AG04449 (cell line): ENCODE results near the gene C1QTNF12.

Experiments used
- CTCF ChIA-PET: fragments of 350-600 bp; formaldehyde crosslinking; extraction: SDS; loops from one replicate; lab custom pipeline; 2021; ENCODE audit warnings: antibody characterized with exemption; lab: Yijun Ruan, JAX
- POLR2A ChIA-PET: fragments of 400-600, 350-600 bp; formaldehyde crosslinking; extraction: SDS; loops from one replicate; lab custom pipeline; 2020; ENCODE audit warnings: antibody characterized with exemption, inconsistent platforms; lab: Yijun Ruan, JAX
- DNase-seq: peaks from one replicate; pipeline ENCODE4 v3.0.0-alpha.2; 2010; ENCODE audit warnings: low read depth, low spot score
- H3K4me3 ChIP-seq: 2 replicates; pipeline ENCODE4 v1.5.1; 2011; ENCODE audit warnings: low read depth, mild to moderate bottlenecking, control low read depth, low read length
- CTCF ChIP-seq: IDR thresholded peaks from one replicate; pipeline ENCODE4 v1.5.1; 2011; ENCODE audit warnings: mild to moderate bottlenecking, moderate library complexity, low read length, control low read depth, inconsistent platforms; ENCODE audit not compliant: insufficient read depth; ENCODE audit errors: missing control alignments

Gene C1QTNF12

GRCh38 chr1:1206376-1206965, 40.1 kb downstream of the C1QTNF12 start, which contains the start of gene TNFRSF18:
TSS of gene TNFRSF18 (minus strand) at chr1:1206592. CDS start at chr1:1206571, 21 bp downstream.
- POLR2A ChIA-PET = no interaction called here
- TF ChIP-seq CTCF = no peak
- H3K4me3 ChIP-seq = no peak within 1 kb of the TSS; the same call in 1 of the 2 replicates
- no peak for DNase-seq
- CTCF ChIA-PET = interaction anchor here (1.6 kb wide), 1 partner anchor 84 kb away, joined by 3 read pairs; no protein-coding TSS in a partner anchor

DNA sequence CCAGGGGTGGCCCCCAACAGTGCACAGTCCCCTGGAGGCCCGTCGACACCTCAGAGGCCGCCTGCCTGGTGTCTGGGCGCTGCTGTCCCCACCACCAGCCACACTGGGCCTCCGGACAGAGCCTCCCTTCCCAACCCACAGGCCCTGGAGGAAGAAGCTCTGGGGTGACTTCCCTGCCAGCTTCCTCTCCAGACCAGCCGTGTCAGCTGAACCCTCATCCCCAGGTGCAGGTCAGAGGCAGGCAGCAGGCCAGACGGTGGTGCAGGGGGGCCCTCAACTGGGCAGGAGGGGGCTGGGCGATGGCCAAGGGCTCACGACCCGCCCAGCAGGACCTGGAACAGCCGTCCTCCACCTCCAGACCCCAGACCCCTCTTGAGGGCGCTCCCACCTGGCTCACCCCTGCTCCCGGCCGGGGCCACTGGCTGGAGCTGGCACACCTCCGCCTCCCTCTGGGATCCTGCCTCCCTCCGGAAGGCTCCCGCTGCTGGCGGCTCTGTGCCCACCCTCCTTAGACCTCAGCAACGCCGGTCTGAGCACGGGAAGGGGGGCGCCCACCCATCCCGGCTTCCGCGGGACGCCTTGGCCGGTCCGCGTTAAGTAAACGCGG, 40.6 kb downstream of the C1QTNF12 start:
- POLR2A ChIA-PET = no interaction called here
- CTCF ChIA-PET = no interaction called here
- no peak for TF ChIP-seq CTCF
- DNase-seq = no peak
- H3K4me3 ChIP-seq = no peak overlapping the region

DNA sequence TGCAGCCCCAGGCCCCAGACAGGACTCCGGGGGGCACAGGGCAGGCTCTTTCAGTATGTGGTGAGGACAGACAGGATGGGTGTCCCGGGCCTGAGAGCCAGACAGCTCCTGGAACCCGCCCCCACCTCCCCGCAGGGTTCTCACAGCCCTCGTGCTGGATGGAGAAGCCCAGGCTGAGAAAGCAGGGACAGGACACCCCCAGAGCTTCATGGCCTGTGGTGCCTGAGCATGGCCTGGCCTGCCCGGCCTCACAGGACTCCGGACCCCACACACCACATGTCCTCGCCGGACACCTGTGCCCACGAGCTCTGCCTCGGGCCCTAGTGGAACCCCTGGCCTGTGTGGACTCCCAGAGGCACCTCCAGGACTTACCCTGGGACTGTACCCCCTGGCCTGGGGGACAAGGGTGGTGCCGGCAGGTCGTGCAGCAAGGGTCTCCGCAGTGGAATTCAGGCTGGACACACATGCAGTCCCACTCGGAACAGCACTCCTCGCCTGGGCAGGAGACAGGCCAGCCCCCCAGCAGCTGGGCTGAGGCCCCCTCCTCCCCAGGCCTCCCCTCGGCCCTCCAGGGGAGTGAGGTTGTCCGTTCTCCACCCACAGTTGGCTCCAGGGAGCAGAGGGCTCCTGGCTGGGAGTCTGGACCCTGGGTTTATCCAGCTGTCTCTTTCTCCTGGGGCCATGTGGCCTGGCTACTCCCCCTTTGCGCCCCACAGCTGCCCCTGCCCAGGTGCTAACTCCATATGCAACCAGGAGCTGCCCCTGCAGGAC, 41.3 kb downstream of the C1QTNF12 start:
- no peak overlapping the region for H3K4me3 ChIP-seq
- POLR2A ChIA-PET = no interaction called here
- no peak for DNase-seq
- TF ChIP-seq CTCF = no peak
- CTCF ChIA-PET = no interaction called here

DNA sequence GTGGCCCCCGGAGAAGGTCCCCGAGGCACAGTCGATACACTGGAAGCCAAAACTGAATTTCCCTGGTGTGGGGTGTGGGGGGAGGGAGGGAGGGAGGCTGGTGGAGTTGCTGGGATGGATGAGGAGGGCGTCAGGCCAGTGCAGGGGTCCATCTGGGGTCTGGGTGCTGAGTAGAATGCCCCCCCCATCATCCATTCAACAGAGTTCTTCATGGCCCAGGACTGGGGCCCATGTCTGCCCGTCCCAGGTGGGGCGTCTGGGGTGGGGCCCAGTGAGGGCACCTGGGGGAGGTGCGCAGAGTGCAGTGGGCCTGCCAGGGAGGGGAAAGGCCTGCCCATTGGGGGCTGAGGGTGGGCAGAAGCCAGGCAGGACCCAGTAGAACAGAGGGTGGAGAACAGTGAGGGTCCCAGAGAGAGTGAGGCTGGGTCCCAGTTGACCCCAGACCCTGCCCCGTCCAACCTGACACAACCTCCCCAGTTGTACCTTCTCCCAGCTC, 42.0 kb downstream of the C1QTNF12 start:
- no peak for TF ChIP-seq CTCF
- ChIA-PET POLR2A (no interaction called here), CTCF (no interaction called here)
- DNase-seq = no peak
- H3K4me3 ChIP-seq = no peak overlapping the region

- ChIA-PET POLR2A (no interaction called here), CTCF (interaction anchor here (1.5 kb wide), 1 partner anchor 81 kb away, joined by 3 read pairs; no protein-coding TSS in a partner anchor)
- no peak for DNase-seq
- no peak overlapping the region for H3K4me3 ChIP-seq
- no peak for TF ChIP-seq CTCF
Observed at GRCh38 chr1:1203561-1204424, 42.7 kb downstream of the C1QTNF12 start.
